Measurements from ENCODE around the gene APOBEC3C. TPM values are rescaled to one million over a fixed set of nuclear protein-coding genes. Genes with fewer than 3 reads are reported as not detected.
"Not testable (repeated sequence)": the region's sequence is repeated elsewhere in the genome, so short reads cannot be mapped to it uniquely, and the experiment has no call there.

The APOBEC3C gene
- total RNA-seq, 2 donors from 2014 or later = 2.6 to 6.7 TPM

GRCh38 chr22:39003165-39003638 lies 10.9 kb upstream of the APOBEC3C start:
- TF ChIP-seq, protein P1, sequence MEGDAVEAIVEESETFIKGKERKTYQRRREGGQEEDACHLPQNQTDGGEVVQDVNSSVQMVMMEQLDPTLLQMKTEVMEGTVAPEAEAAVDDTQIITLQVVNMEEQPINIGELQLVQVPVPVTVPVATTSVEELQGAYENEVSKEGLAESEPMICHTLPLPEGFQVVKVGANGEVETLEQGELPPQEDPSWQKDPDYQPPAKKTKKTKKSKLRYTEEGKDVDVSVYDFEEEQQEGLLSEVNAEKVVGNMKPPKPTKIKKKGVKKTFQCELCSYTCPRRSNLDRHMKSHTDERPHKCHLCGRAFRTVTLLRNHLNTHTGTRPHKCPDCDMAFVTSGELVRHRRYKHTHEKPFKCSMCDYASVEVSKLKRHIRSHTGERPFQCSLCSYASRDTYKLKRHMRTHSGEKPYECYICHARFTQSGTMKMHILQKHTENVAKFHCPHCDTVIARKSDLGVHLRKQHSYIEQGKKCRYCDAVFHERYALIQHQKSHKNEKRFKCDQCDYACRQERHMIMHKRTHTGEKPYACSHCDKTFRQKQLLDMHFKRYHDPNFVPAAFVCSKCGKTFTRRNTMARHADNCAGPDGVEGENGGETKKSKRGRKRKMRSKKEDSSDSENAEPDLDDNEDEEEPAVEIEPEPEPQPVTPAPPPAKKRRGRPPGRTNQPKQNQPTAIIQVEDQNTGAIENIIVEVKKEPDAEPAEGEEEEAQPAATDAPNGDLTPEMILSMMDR (IDR thresholded peaks at IDR 0.05) = peak; percentile 65 to 93 (median 86)
- no peak for TF ChIP-seq POLR2A (IDR thresholded peaks at IDR 0.05)
- H3K4me3 ChIP-seq = no peak overlapping the region
- no peaks in the 10 kb centered on the region for H3K9me3 ChIP-seq
- ATAC-seq = peak; percentile 95
- WGBS, 2 donors = 11 to 14% methylated on average over 7 of the region's 7 CpGs
- intact Hi-C loops (cut with DNase I) = no loop called here
- peak overlapping the region in 1 of 4 donors; percentile 34 for H3K27ac ChIP-seq
- H3K27me3 ChIP-seq = no peaks in the 10 kb centered on the region
- H3K36me3 ChIP-seq (replicated peaks in 1 of 2; ENCODE audit: insufficient read depth in 1 of 2, low read depth in 2 of 2) = no peaks in the 10 kb centered on the region
- peaks cover 7% of the 10 kb centered on the region for H3K4me1 ChIP-seq
- DNase-seq = peak; percentile 83 to 88 (median 88)

DNA sequence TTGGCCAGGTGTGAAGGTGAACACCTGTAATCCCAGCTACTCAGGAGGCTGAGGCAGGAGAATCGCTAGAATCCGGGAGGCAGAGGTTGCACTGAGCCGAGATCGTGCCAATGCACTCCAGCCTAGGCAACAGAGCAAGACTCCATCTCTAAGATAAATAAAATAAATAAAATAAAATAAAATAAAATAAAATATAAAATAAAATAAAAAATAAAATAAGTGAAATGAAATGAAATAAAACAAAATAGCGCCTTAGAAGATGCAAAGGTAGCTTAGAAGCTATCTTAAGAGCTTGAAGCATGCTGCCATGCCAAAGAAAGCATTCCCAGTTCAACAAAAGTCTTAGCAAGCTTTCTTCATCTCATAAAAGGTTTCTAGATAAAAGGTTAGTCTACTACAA lies 6.9 kb upstream of the APOBEC3C start:
- no peak for ATAC-seq

DNA sequence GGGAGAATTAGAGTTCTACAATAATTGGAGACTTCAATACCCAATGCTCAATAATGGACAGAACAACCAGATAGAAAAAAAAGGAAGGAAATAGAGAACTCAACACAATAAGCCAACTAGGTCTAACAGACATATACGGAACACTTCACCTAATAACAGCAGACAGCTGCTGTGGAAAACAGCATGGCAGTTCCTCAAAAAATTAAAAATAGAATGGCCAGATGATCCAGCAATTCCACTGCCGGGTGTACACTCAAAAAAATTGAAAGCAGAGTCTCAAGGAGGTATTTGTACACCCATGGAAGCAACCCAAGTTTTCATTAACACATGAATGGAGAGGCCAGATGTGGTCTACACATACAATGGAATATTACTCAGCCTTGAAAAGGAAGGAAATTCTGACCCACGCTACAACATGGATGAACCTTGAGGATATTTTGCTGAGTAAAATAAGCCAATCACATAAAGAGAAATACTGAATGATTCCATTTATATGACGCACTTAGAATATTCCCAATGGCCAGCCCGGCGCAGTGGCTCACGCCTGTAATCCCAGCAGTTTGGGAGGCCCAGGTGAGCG lies 5.7 kb upstream of the APOBEC3C start:
- H3K27me3 ChIP-seq; H3K27ac ChIP-seq; H3K4me3 ChIP-seq; intact Hi-C loops (cut with DNase I); ATAC-seq; H3K4me1 ChIP-seq; DNase-seq; H3K9me3 ChIP-seq; H3K36me3 ChIP-seq (replicated peaks in 1 of 2; ENCODE audit: insufficient read depth in 1 of 2, low read depth in 2 of 2): not testable (repeated sequence)
- WGBS, 2 donors = 84 to 86% methylated on average over 7 to 8 of the region's 8 CpGs

More for the DNA sequence above, 6.9 kb upstream of the APOBEC3C start:
- H3K27me3 ChIP-seq = no peaks in the 10 kb centered on the region
- TF ChIP-seq POLR2A (IDR thresholded peaks at IDR 0.05) = no peak
- TF ChIP-seq, protein P1 (IDR thresholded peaks at IDR 0.05) = no peak
- H3K9me3 ChIP-seq = no peaks in the 10 kb centered on the region
- no peaks in the 10 kb centered on the region for H3K36me3 ChIP-seq (replicated peaks in 1 of 2; ENCODE audit: insufficient read depth in 1 of 2, low read depth in 2 of 2)
- 90 to 100% methylated on average over 5 of the region's 5 CpGs for whole genome bisulfite sequencing, 2 donors
- DNase-seq = no peak
- peaks cover 7% of the 10 kb centered on the region for H3K4me1 ChIP-seq
- no peak overlapping the region for H3K27ac ChIP-seq
- no peak overlapping the region for H3K4me3 ChIP-seq
- intact Hi-C loops (cut with DNase I) = no loop called here

- 78 to 80% methylated on average over 15 of the region's 15 CpGs for WGBS, 2 donors
- ATAC-seq (no peak), DNase-seq (no peak)
- H3K4me1 ChIP-seq = peaks cover 6% of the 10 kb centered on the region
- H3K27ac ChIP-seq = no peak overlapping the region
- H3K4me3 ChIP-seq = no peak overlapping the region
- no peaks in the 10 kb centered on the region for H3K36me3 ChIP-seq (replicated peaks in 1 of 2; ENCODE audit: insufficient read depth in 1 of 2, low read depth in 2 of 2)
- intact Hi-C loops (cut with DNase I) = no loop called here
- H3K27me3 ChIP-seq = no peaks in the 10 kb centered on the region
- H3K9me3 ChIP-seq = no peaks in the 10 kb centered on the region
- TF ChIP-seq, protein P1 (IDR thresholded peaks at IDR 0.05) = no peak
- no peak for TF ChIP-seq POLR2A (IDR thresholded peaks at IDR 0.05)
Observed at GRCh38 chr22:39010946-39011345, 3.1 kb upstream of the APOBEC3C start.

DNA sequence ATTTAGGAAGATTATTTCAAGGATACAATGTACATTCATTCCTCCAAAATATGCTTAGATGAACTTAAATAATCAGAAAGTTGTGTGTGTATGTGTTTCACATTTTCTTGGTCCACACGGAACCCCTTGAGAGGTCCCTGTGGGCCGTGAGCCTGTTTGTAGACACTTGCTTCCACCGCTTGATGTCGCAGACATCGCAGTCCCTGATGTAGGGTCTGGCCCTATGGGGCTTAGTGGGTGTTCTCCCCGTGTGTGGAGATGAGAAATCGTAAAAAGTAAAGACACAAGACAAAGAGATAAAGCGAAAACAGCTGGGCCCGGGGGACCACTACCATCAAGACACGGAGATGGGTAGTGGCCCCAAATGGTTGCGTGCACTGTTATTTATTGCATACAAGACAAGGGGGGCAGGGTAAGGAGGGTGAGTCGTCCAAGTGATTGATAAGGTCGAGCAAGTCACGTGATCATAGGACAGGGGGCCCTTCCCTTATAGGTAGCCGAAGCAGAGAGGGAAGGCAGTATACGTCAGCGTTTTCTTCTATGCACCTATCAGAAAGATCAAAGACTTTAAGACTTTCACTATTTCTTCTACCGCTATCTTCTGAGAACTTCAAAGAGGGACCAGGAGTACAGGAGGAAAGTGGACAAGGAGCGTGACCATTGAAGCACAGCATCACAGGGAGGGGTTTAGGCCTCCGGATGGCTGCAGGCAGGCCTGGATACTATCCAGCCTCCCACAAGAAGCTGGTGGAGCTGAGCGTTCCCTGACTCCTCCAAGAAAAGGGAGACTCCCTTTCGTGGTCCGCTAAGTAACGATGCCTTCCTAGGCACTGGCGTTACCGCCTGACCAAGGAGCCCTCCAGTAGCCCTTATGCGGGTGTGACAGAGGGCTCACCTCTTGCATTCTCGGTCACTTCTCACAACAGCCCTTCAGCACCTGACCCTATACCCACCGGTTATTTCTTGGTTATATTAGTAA lies 1.2 kb upstream of the APOBEC3C start:
- ATAC-seq (no peak), DNase-seq (no peak)
- Histone ChIP-seq H3K36me3 (replicated peaks in 1 of 2; ENCODE audit: insufficient read depth in 1 of 2, low read depth in 2 of 2) (no peaks in the 10 kb centered on the region), H3K4me1 (peaks cover 6% of the 10 kb centered on the region), H3K9me3 (no peaks in the 10 kb centered on the region), H3K27me3 (no peaks in the 10 kb centered on the region), H3K27ac (no peak overlapping the region), H3K4me3 (no peak overlapping the region)
- TF ChIP-seq POLR2A (IDR thresholded peaks at IDR 0.05) = no peak
- TF ChIP-seq, protein P1 (IDR thresholded peaks at IDR 0.05) = no peak
- 76 to 82% methylated on average over 29 of the region's 29 CpGs for WGBS, 2 donors
- intact Hi-C loops (cut with DNase I) = no loop called here

DNA sequence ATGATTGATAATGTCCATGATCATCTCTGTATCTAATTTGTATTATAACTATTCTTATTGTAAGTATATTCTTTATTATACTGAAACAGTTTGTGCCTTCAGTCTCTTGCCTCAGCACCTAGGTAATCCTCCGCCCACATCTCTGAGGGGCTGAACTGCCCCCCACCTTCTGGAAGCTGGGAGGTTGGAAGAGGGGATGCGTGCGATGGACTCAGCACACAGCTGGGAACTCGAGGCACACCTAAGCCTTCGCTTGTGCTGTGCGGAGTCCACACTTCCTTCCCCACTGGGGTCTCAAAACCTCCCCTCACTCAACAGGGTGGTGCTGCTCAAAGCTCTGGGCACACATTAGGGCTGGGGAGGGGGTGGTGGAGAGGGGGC lies 506 bp upstream of the APOBEC3C start:
- ATAC-seq; H3K9me3 ChIP-seq; H3K4me1 ChIP-seq; DNase-seq; H3K4me3 ChIP-seq; intact Hi-C loops (cut with DNase I); H3K27me3 ChIP-seq; H3K36me3 ChIP-seq (replicated peaks in 1 of 2; ENCODE audit: insufficient read depth in 1 of 2, low read depth in 2 of 2): not testable (repeated sequence)
- 71 to 94% methylated on average over 6 of the region's 6 CpGs for WGBS, 2 donors
- H3K27ac ChIP-seq = peak overlapping the region in 3 of 4 donors; percentile 71 to 80 (median 73)

GRCh38 chr22:39014723-39015121 lies 665 bp downstream of the APOBEC3C start:
- ATAC-seq; H3K36me3 ChIP-seq (replicated peaks in 1 of 2; ENCODE audit: insufficient read depth in 1 of 2, low read depth in 2 of 2); DNase-seq; intact Hi-C loops (cut with DNase I); H3K9me3 ChIP-seq; H3K4me1 ChIP-seq; H3K4me3 ChIP-seq; H3K27me3 ChIP-seq: not testable (repeated sequence)
- peak overlapping the region in 3 of 4 donors; percentile 71 to 80 (median 73) for H3K27ac ChIP-seq
- WGBS, 2 donors = 57 to 59% methylated on average over 6 of the region's 6 CpGs

Data from body of pancreas (tissue), 4 donors.